HFF-Myc (cell line): ENCODE measurements around the gene CPZ.

Experiments
- DNase-seq: peaks from one replicate; pipeline ENCODE4 v3.0.0-alpha.2; 2011; ENCODE audit warnings: low read depth; ENCODE audit errors: extremely low read depth
- H3K4me3 ChIP-seq: replicated peaks from 2 replicates; pipeline ENCODE4 v1.5.1; 2011; ENCODE audit warnings: low read depth, mild to moderate bottlenecking, control low read depth, low read length
- CTCF ChIP-seq: IDR thresholded peaks from 2 replicates; pipeline ENCODE4 v1.5.1; 2012; ENCODE audit warnings: mild to moderate bottlenecking, low read depth, low read length, control low read depth; ENCODE audit errors: missing control alignments

Gene CPZ

GRCh38 chr4:8645753-8646124 is 53.2 kb downstream of the CPZ start:
- no peak overlapping the region for H3K4me3 ChIP-seq
- no peak for DNase-seq

GRCh38 chr4:8646296-8647093 is 53.9 kb downstream of the CPZ start:
- DNase-seq: no peak
- no peak for TF ChIP-seq CTCF
- no peak overlapping the region for H3K4me3 ChIP-seq

More at GRCh38 chr4:8645753-8646124, 53.2 kb downstream of the CPZ start:
- TF ChIP-seq CTCF: no peak

GRCh38 chr4:8647094-8647570 is 54.6 kb downstream of the CPZ start:
- DNase-seq: no peak
- no peak for TF ChIP-seq CTCF
- H3K4me3 ChIP-seq: no peak overlapping the region

- DNase-seq: no peak
- TF ChIP-seq CTCF: no peak
- no peak overlapping the region for H3K4me3 ChIP-seq
These were observed 55.1 kb downstream of the CPZ start for GRCh38 chr4:8647626-8648025.

GRCh38 chr4:8648296-8648695 is 55.7 kb downstream of the CPZ start:
- no peak for TF ChIP-seq CTCF
- no peak for DNase-seq
- H3K4me3 ChIP-seq: no peak overlapping the region

GRCh38 chr4:8648816-8649630 is 56.5 kb downstream of the CPZ start:
- no peak for TF ChIP-seq CTCF
- H3K4me3 ChIP-seq: no peak overlapping the region
- DNase-seq: no peak
